Subcutaneous abdominal adipose tissue (tissue), 5 donors: ENCODE results near the gene PPFIBP1.
A peak's percentile ranks its signal among the peaks of the same experiment; 100 is the strongest.
"Not testable (repeated sequence)": the region's sequence is repeated elsewhere in the genome, so short reads cannot be mapped to it uniquely, and the experiment has no call there.

Experiments
- H3K27ac ChIP-seq: one replicate; pipeline ENCODE4 v1.7.0; 2013; ENCODE audit warnings: low read depth, mild to moderate bottlenecking, inconsistent platforms, low read length, moderate library complexity
- H3K27me3 ChIP-seq, 5 donors: one replicate each; pipeline ENCODE4 v1.7.0; 2013; ENCODE audit warnings: low read length in 5 of 5, inconsistent platforms in 1 of 5; ENCODE audit not compliant: control insufficient read depth in 5 of 5, insufficient read depth in 4 of 5
- H3K36me3 ChIP-seq, 5 donors: one replicate each; pipeline ENCODE4 v1.7.0; 2013; ENCODE audit warnings: low read length in 5 of 5; ENCODE audit not compliant: control insufficient read depth in 5 of 5, insufficient read depth in 5 of 5
- H3K4me1 ChIP-seq, 5 donors: one replicate each; pipeline ENCODE4 v1.7.0; 2013; ENCODE audit warnings: low read length in 5 of 5, mild to moderate bottlenecking in 3 of 5, moderate library complexity in 1 of 5; ENCODE audit not compliant: control insufficient read depth in 5 of 5, insufficient read depth in 5 of 5
- H3K4me3 ChIP-seq, 5 donors: one replicate each; pipeline ENCODE4 v1.7.0; 2013; ENCODE audit warnings: low read length in 5 of 5, low read depth in 1 of 5
- H3K9ac ChIP-seq, 5 donors: one replicate each; pipeline ENCODE4 v1.7.0; 2013; ENCODE audit warnings: low read length in 5 of 5, mild to moderate bottlenecking in 4 of 5, moderate library complexity in 3 of 5
- H3K9me3 ChIP-seq, 5 donors: one replicate each; pipeline ENCODE4 v1.7.0; 2013; ENCODE audit warnings: low read length in 5 of 5; ENCODE audit not compliant: control insufficient read depth in 5 of 5
- donor health status: healthy.
- donor health status: healthy.
- donor health status: healthy.
- donor health status: healthy.
- donor health status: healthy.

PPFIBP1 gene

GRCh38 chr12:27575762-27576118 lies 51.7 kb downstream of the PPFIBP1 start:
- peaks cover 3 to 6% (median 4%) of the 10 kb centered on the region in 5 donors for H3K36me3 ChIP-seq
- H3K4me3 ChIP-seq = no peak overlapping the region
- no peaks in the 10 kb centered on the region for H3K9me3 ChIP-seq
- no peak overlapping the region for H3K27ac ChIP-seq
- H3K27me3 ChIP-seq = no peaks in the 10 kb centered on the region
- H3K9ac ChIP-seq = no peak overlapping the region
- H3K4me1 ChIP-seq = peaks cover 0 to 43% (median 11%) of the 10 kb centered on the region in 5 donors

- H3K4me3 ChIP-seq = no peak overlapping the region
- H3K27me3 ChIP-seq = no peaks in the 10 kb centered on the region
- H3K27ac ChIP-seq = no peak overlapping the region
- peaks cover 3 to 6% (median 4%) of the 10 kb centered on the region in 5 donors for H3K36me3 ChIP-seq
- H3K4me1 ChIP-seq = peaks cover 0 to 51% (median 11%) of the 10 kb centered on the region in 5 donors
- no peak overlapping the region for H3K9ac ChIP-seq
- H3K9me3 ChIP-seq = no peaks in the 10 kb centered on the region
Observed at GRCh38 chr12:27576667-27577347, 52.8 kb downstream of the PPFIBP1 start.

- Histone ChIP-seq H3K9me3 (no peaks in the 10 kb centered on the region), H3K36me3 (peaks cover 3 to 6% (median 4%) of the 10 kb centered on the region in 5 donors), H3K4me3 (no peak overlapping the region), H3K9ac (no peak overlapping the region), H3K4me1 (peaks cover 0 to 57% (median 9%) of the 10 kb centered on the region in 5 donors), H3K27ac (peak overlapping the region; percentile 64), H3K27me3 (no peaks in the 10 kb centered on the region)
Observed at GRCh38 chr12:27577688-27578087, 53.7 kb downstream of the PPFIBP1 start.

GRCh38 chr12:27578689-27579372 lies 54.8 kb downstream of the PPFIBP1 start:
- H3K27me3 ChIP-seq = no peaks in the 10 kb centered on the region
- no peak overlapping the region for H3K4me3 ChIP-seq
- H3K9me3 ChIP-seq = no peaks in the 10 kb centered on the region
- H3K36me3 ChIP-seq = peaks cover 3 to 6% (median 4%) of the 10 kb centered on the region in 5 donors
- H3K27ac ChIP-seq = peak overlapping the region; percentile 64
- H3K4me1 ChIP-seq = peaks cover 0 to 66% (median 11%) of the 10 kb centered on the region in 5 donors
- no peak overlapping the region for H3K9ac ChIP-seq

GRCh38 chr12:27580561-27581330 lies 56.7 kb downstream of the PPFIBP1 start:
- Histone ChIP-seq H3K9me3 (no peaks in the 10 kb centered on the region), H3K4me3 (no peak overlapping the region), H3K36me3 (peaks cover 3 to 6% (median 4%) of the 10 kb centered on the region in 5 donors), H3K27ac (no peak overlapping the region), H3K4me1 (peaks cover 6 to 72% (median 16%) of the 10 kb centered on the region in 5 donors), H3K9ac (no peak overlapping the region), H3K27me3 (no peaks in the 10 kb centered on the region)

- Histone ChIP-seq H3K4me1 (peaks cover 6 to 70% (median 18%) of the 10 kb centered on the region in 5 donors), H3K27ac (peak overlapping the region; percentile 71)
- H3K9ac ChIP-seq, H3K4me3 ChIP-seq, H3K27me3 ChIP-seq, H3K36me3 ChIP-seq, H3K9me3 ChIP-seq: not testable (repeated sequence)
Observed at GRCh38 chr12:27581331-27581671, 57.3 kb downstream of the PPFIBP1 start.

- not testable (repeated sequence) for H3K36me3 ChIP-seq, H3K27me3 ChIP-seq, H3K9me3 ChIP-seq, H3K9ac ChIP-seq, H3K4me3 ChIP-seq
- Histone ChIP-seq H3K27ac (peak overlapping the region; percentile 71), H3K4me1 (peaks cover 6 to 69% (median 18%) of the 10 kb centered on the region in 5 donors)
Observed at GRCh38 chr12:27581833-27582232, 57.8 kb downstream of the PPFIBP1 start.

GRCh38 chr12:27582445-27582844 lies 58.4 kb downstream of the PPFIBP1 start:
- not testable (repeated sequence) for H3K36me3 ChIP-seq, H3K27me3 ChIP-seq, H3K9ac ChIP-seq, H3K4me3 ChIP-seq, H3K9me3 ChIP-seq
- peak overlapping the region; percentile 71 for H3K27ac ChIP-seq
- peaks cover 6 to 65% (median 18%) of the 10 kb centered on the region in 5 donors for H3K4me1 ChIP-seq

- Histone ChIP-seq H3K9ac (no peak overlapping the region), H3K27ac (peak overlapping the region; percentile 71), H3K4me3 (no peak overlapping the region), H3K4me1 (peaks cover 6 to 57% (median 18%) of the 10 kb centered on the region in 5 donors), H3K36me3 (peaks cover 3 to 6% (median 4%) of the 10 kb centered on the region in 5 donors), H3K9me3 (no peaks in the 10 kb centered on the region), H3K27me3 (no peaks in the 10 kb centered on the region)
Observed at GRCh38 chr12:27583057-27583797, 59.2 kb downstream of the PPFIBP1 start.
